BJ (cell line): ENCODE measurements around the gene CCNG2. TPM values are rescaled to one million over a fixed set of nuclear protein-coding genes. Genes with fewer than 3 reads are reported as not detected.

ENCODE experiments used
- CTCF ChIA-PET: fragments of 350-600 bp; formaldehyde crosslinking; extraction: SDS; loops from one replicate; lab custom pipeline; 2021; ENCODE audit warnings: antibody characterized with exemption, inconsistent platforms; lab: Yijun Ruan, JAX
- POLR2A ChIA-PET: fragments of 300-600 bp; sonication (Branson Sonifier 250); formaldehyde crosslinking; extraction: SDS; loops from one replicate; lab custom pipeline; 2021; ENCODE audit warnings: antibody characterized with exemption; lab: Charles Lee
- DNase-seq: peaks from one replicate; pipeline ENCODE4 v3.0.0-alpha.2; 2011; ENCODE audit warnings: low read depth
- H3K27me3 ChIP-seq: 2 replicates; pipeline ENCODE4 v1.6.0; 2011; ENCODE audit warnings: low read length; ENCODE audit not compliant: control insufficient read depth, insufficient read depth
- H3K36me3 ChIP-seq: 2 replicates; pipeline ENCODE4 v1.5.1; 2011; ENCODE audit warnings: low read length; ENCODE audit not compliant: control insufficient read depth, insufficient read depth
- H3K4me3 ChIP-seq: 2 replicates; pipeline ENCODE4 v1.5.1; 2011; ENCODE audit warnings: low read depth, mild to moderate bottlenecking, control low read depth, low read length
- CTCF ChIP-seq: IDR thresholded peaks from 2 replicates; pipeline ENCODE4 v1.5.1; 2011; ENCODE audit warnings: low read depth, mild to moderate bottlenecking, control low read depth, inconsistent platforms, low read length, moderate library complexity; ENCODE audit not compliant: insufficient read depth
- polyA plus RNA-seq: library from polyadenylated mRNA; depleted of rRNA; stranded (reverse); fragments of >200 nt; gene quantifications from 2 replicates; pipeline ENCODE4 v1.2.3, GENCODE V29; 2011; rRNA removed
- small RNA-seq: library from RNA; depleted of rRNA; stranded (forward); fragments of <200 nt; gene quantifications from one replicate; pipeline ENCODE3, GENCODE V24; 2012; ENCODE audit warnings: low replicate concordance, low read depth; ENCODE audit not compliant: insufficient read length

Gene CCNG2
- polyA plus RNA-seq, 1 experiment, result 9.0 TPM

- Histone ChIP-seq H3K27me3 (peaks cover 9% of the 10 kb centered on the region), H3K36me3 (no peaks in the 10 kb centered on the region), H3K4me3 (no peak overlapping the region)
- no peak for TF ChIP-seq CTCF
- DNase-seq, result no peak
- CTCF ChIA-PET, result interaction anchor here (1.2 to 2.4 kb wide), 2 partner anchors 10 to 14 kb away, joined by 3 to 10 read pairs; no protein-coding TSS in a partner anchor
- POLR2A ChIA-PET, result no interaction called here
Observed at GRCh38 chr4:77217526-77217925, 60.5 kb downstream of the CCNG2 start.

GRCh38 chr4:77219266-77219665, 62.3 kb downstream of the CCNG2 start:
- ChIA-PET CTCF (interaction anchor here (0.8 kb wide), 1 partner anchor 123 kb away, joined by 3 read pairs; no protein-coding TSS in a partner anchor), POLR2A (no interaction called here)
- no peak for DNase-seq
- no peak for TF ChIP-seq CTCF
- Histone ChIP-seq H3K36me3 (no peaks in the 10 kb centered on the region), H3K27me3 (peaks cover 13% of the 10 kb centered on the region), H3K4me3 (no peak overlapping the region)

Small RNAs within 50 kb of the gene (small RNA-seq; reads per million reads assigned to genes)
- not detected for gene RNU6-1187P

Other genes starting within 250 kb of the CCNG2 start
- 346 and 638 TPM in 2 replicates for gene SEPTIN11, start 207.5 kb upstream of the CCNG2 start, polyA plus RNA-seq
- 85.1 and 109 TPM in 2 replicates for gene CCNI, start 81.2 kb upstream of the CCNG2 start, polyA plus RNA-seq